ENCODE results near the gene PPP1R16B. TPM values are rescaled to one million over a fixed set of nuclear protein-coding genes. Genes with fewer than 3 reads are reported as not detected.
A peak's percentile ranks its signal among the peaks of the same experiment; 100 is the strongest.

The PPP1R16B gene
- total RNA-seq, 1 donor: not detected

DNA sequence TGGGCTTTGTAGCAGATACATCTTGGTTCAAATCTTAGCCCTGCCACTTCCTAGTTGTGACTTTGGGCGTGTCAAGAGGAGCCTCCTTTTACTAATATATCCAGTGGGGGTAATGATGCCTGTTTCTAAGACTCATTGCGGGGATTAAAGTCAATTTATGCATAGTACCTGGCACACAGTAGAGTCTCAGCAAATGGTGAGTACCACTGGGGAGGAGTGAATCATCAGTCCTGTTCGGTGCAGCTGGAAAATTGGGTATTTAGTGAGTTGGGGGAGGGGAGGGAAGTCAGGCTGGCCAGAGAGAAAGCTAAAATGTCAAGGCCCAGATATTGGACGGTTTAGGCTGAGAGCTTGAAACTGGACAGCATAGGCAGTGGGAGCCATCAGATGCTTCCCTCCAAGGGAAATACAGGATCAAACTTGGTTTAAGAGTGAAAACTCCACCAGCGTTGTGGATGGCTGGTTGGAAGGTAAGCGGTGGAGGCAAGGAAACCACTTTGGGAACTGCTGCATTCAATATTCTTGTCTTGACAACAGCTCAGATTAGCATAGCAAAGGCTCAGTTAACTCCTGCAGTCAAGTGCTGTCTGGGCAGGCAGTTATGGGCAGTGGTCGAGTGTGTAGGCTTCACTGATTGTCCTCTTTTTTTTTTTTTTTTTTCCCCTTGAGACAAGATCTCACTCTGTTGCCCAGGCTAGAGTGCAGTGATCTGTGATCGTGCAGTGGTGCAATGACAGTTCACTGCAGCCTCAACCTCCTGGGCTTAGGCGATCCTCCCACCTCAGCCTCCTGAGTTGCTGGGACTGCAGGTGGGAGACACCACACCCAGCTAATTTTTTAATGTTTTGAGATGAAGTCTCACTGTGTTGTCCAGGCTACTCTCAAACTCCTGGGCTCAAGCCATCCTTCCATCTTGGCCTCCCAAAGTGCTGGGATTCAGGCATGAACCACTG lies 12.9 kb downstream of the PPP1R16B start:
- H3K27ac ChIP-seq (ENCODE audit: low read depth, low read length): no peak overlapping the region
- no peak for DNase-seq (ENCODE audit: insufficient read length, low spot score, missing footprints)
- no peak overlapping the region for H2AFZ ChIP-seq (ENCODE audit: low read length)
- no peaks in the 10 kb centered on the region for H3K36me3 ChIP-seq (ENCODE audit: insufficient read depth, low read length)
- H4K20me1 ChIP-seq (ENCODE audit: insufficient read depth, low read length): no peaks in the 10 kb centered on the region
- no peak overlapping the region for H3K4me3 ChIP-seq (ENCODE audit: insufficient read depth, low read length)
- H3K4me2 ChIP-seq (ENCODE audit: insufficient read depth, low read length): no peak overlapping the region
- no peaks in the 10 kb centered on the region for H3K9me3 ChIP-seq (ENCODE audit: low read depth, low read length)
- H3K79me2 ChIP-seq (ENCODE audit: insufficient read depth, low read length): no peaks in the 10 kb centered on the region
- peaks cover 19% of the 10 kb centered on the region for H3K27me3 ChIP-seq (ENCODE audit: insufficient read depth, low read length)
- TF ChIP-seq CTCF (IDR thresholded peaks at IDR 0.05; ENCODE audit: extremely low read depth, low read depth, low read length): no peak
- H3K4me1 ChIP-seq (ENCODE audit: insufficient read depth, low read length): no peaks in the 10 kb centered on the region

DNA sequence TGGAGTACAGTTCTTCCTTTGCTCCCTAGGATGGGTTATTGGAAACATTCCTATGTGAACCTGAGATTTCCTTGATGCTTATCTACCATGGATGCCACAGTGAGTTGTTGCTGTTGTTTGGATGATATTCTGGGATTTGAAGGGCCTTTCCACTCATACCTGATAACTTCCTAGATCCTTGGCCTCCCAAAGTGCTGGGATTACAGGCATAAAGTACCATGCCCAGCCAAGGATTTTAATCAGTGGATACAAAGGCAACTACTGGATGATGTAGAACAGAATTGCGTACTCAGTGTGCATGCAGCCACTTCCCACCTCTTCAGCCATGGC lies 20.0 kb downstream of the PPP1R16B start:
- no peak for TF ChIP-seq CTCF (IDR thresholded peaks at IDR 0.05; ENCODE audit: extremely low read depth, low read depth, low read length)
- no peak overlapping the region for H3K27ac ChIP-seq (ENCODE audit: low read depth, low read length)
- H4K20me1 ChIP-seq (ENCODE audit: insufficient read depth, low read length): no peaks in the 10 kb centered on the region
- H3K4me1 ChIP-seq (ENCODE audit: insufficient read depth, low read length): peaks cover 3% of the 10 kb centered on the region
- H3K9me3 ChIP-seq (ENCODE audit: low read depth, low read length): no peaks in the 10 kb centered on the region
- DNase-seq (ENCODE audit: insufficient read length, low spot score, missing footprints): no peak
- H3K4me2 ChIP-seq (ENCODE audit: insufficient read depth, low read length): no peak overlapping the region
- no peaks in the 10 kb centered on the region for H3K36me3 ChIP-seq (ENCODE audit: insufficient read depth, low read length)
- peaks cover 22% of the 10 kb centered on the region for H3K27me3 ChIP-seq (ENCODE audit: insufficient read depth, low read length)
- no peak overlapping the region for H2AFZ ChIP-seq (ENCODE audit: low read length)
- H3K79me2 ChIP-seq (ENCODE audit: insufficient read depth, low read length): no peaks in the 10 kb centered on the region
- no peak overlapping the region for H3K4me3 ChIP-seq (ENCODE audit: insufficient read depth, low read length)

DNA sequence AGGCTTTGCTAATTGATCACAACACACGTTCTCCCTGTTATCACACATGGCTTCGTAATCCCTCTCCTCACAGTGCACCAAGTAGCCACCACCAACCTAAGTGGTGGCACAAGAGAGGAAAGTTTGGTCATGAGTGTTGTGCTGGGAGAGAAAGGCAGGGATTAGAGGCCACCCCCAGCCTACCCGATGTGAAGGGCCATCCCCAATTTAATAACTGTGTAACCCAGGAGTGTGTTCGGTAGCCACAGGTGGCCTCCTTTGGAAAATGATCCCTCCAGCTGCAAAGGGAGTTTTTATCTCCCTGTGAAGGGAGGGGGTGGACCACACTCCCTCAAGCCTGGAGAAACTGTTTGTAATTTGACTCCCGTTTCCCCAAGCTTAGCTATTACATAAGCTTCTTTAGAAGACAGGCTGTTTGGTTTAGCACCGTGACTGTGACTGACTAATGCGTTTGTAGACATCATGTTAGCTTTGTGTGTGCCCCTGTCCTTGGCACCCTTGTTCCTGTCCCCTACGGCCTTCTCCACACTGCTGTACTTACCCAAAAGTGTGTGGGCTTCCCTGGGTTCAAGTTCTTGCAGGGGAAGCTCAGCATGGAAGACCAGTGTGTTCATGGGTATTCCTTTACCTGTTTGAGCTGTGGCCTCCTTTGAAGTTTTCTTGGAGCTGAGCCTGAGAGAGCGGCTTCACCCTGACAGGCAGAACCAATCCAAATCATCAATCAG lies 20.6 kb downstream of the PPP1R16B start:
- peak; percentile 81 for DNase-seq (ENCODE audit: insufficient read length, low spot score, missing footprints)
- Histone ChIP-seq H3K36me3 (ENCODE audit: insufficient read depth, low read length) (no peaks in the 10 kb centered on the region), H3K4me2 (ENCODE audit: insufficient read depth, low read length) (no peak overlapping the region), H4K20me1 (ENCODE audit: insufficient read depth, low read length) (no peaks in the 10 kb centered on the region), H3K4me1 (ENCODE audit: insufficient read depth, low read length) (peaks cover 3% of the 10 kb centered on the region), H3K27ac (ENCODE audit: low read depth, low read length) (no peak overlapping the region), H2AFZ (ENCODE audit: low read length) (no peak overlapping the region), H3K4me3 (ENCODE audit: insufficient read depth, low read length) (no peak overlapping the region), H3K79me2 (ENCODE audit: insufficient read depth, low read length) (no peaks in the 10 kb centered on the region), H3K27me3 (ENCODE audit: insufficient read depth, low read length) (peaks cover 22% of the 10 kb centered on the region), H3K9me3 (ENCODE audit: low read depth, low read length) (no peaks in the 10 kb centered on the region)
- no peak for TF ChIP-seq CTCF (IDR thresholded peaks at IDR 0.05; ENCODE audit: extremely low read depth, low read depth, low read length)

DNA sequence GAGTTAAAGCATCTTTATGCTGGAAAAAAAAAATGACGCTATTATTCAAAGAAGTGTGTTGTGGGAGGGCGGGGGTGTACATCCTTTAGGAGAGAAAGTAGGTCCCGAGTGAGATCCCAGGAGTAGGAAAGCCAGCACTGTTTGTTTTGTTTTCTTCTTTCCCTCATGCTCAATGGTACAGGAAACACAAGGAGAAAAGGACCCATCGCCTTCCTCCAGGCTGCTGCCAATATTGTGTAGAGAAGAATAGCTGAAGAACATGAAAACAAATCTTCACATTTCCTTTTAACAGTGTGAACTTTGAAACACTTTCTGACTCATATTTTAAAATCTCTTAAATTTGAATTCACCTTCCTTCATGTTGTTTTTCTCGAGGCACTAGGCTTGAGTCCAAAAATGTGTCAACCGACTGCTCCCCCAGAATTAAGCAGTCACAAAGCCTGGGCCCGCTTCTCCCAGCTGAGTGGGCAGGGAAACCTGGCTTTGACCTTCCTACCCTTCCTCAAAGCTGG lies 22.3 kb downstream of the PPP1R16B start:
- Histone ChIP-seq H3K4me3 (ENCODE audit: insufficient read depth, low read length) (no peak overlapping the region), H3K9me3 (ENCODE audit: low read depth, low read length) (no peaks in the 10 kb centered on the region), H3K4me1 (ENCODE audit: insufficient read depth, low read length) (peaks cover 3% of the 10 kb centered on the region), H3K4me2 (ENCODE audit: insufficient read depth, low read length) (no peak overlapping the region), H3K27ac (ENCODE audit: low read depth, low read length) (no peak overlapping the region), H3K27me3 (ENCODE audit: insufficient read depth, low read length) (peaks cover 26% of the 10 kb centered on the region), H3K36me3 (ENCODE audit: insufficient read depth, low read length) (no peaks in the 10 kb centered on the region), H4K20me1 (ENCODE audit: insufficient read depth, low read length) (no peaks in the 10 kb centered on the region), H2AFZ (ENCODE audit: low read length) (no peak overlapping the region), H3K79me2 (ENCODE audit: insufficient read depth, low read length) (no peaks in the 10 kb centered on the region)
- DNase-seq (ENCODE audit: insufficient read length, low spot score, missing footprints): no peak
- no peak for TF ChIP-seq CTCF (IDR thresholded peaks at IDR 0.05; ENCODE audit: extremely low read depth, low read depth, low read length)

All from osteoblast (primary cell).